Jurkat, Clone E6-1 (cell line): ENCODE measurements around the gene SYCE1.
"Not testable (repeated sequence)": the region's sequence is repeated elsewhere in the genome, so short reads cannot be mapped to it uniquely, and the experiment has no call there.

Source experiments
- DNase-seq: peaks from one replicate; pipeline ENCODE4 v3.0.0-alpha.2; 2011; ENCODE audit warnings: low read depth, low spot score
- H3K4me3 ChIP-seq: 2 replicates; pipeline ENCODE4 v1.5.1; 2011; ENCODE audit warnings: mild to moderate bottlenecking, low read length, control low read depth, moderate library complexity

Gene SYCE1

DNA sequence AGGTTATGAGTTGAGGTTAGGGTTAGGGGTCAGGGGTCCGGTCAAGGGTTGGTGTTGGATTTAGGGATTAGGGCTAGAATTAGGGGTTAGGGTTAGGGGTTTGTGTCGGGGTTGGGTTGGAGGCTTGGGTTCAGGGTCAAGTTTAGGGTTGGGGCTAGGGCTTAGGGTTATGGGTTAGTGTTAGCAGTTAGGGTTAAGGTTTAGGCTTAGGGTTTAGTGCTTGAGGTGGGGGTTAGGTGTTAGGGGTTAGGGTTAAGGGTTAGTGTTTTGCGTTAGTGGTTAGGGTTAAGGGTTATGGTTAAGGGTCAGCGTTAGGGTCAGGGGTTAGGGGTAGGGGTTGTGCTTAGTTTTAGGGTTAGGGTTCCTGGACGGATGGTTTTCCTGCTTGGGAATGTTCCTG lies 1.7 kb upstream of the SYCE1 start:
- H3K4me3 ChIP-seq: no peak overlapping the region
- DNase-seq: no peak

DNA sequence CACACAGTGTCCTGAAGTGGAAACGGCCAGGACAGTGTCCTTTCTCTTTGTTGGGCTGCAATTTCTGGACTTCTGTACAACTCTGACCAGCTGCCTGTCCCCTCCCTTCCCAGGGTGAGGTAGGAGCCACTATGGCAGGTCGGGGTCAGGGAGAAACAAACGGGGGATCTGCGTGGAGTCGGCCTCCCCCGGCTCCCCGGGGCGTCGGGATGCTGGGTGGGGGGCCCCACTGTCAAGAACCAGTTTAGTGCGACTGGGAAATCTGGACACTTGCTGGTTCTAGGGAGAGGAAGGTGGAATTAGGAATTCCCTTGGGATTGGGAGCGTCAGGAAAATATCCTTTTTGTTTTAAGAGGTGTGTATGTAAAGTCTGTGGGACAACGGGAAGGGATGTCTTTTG lies 567 bp downstream of the SYCE1 start:
- no peak overlapping the region for H3K4me3 ChIP-seq
- DNase-seq: no peak

DNA sequence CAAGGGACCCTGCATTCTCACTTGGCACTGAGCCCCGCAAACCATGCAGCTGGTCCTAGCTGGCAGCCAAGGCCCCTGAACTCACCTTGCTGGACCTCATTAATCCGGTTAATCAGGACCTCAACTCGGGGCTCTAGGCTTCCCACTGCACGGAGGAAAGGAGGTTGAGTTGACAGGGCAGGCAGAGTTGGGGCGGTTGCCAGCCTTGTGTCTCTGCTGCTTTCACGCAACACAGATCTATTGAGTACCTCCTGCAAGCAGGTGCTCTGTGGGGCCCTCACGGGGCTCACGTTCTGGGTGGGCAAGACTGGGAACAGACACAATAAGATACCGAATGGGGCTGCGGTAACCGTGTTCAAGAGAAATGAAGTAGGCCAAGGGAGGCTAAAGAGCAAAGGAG lies 6.2 kb downstream of the SYCE1 start:
- H3K4me3 ChIP-seq: no peak overlapping the region
- DNase-seq: no peak

DNA sequence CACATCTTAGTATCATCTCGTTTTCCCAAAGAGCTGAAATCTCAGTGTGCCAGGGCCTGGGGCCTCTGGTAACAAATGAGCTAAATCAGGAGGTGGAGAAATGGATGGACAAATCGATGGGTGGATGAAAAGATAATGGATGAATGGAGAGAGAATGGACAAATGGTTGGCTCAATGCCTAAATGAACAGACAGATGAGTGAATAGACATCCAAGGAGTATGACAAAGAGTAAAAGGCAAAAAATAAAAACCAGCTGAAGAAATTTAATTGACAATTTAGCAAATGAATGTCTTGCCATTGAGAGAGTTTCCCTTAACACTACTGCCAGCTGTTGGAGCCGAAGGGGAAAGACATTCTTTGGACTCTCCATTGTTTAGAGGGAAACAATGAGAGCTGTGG lies 8.0 kb downstream of the SYCE1 start:
- DNase-seq: no peak

DNA sequence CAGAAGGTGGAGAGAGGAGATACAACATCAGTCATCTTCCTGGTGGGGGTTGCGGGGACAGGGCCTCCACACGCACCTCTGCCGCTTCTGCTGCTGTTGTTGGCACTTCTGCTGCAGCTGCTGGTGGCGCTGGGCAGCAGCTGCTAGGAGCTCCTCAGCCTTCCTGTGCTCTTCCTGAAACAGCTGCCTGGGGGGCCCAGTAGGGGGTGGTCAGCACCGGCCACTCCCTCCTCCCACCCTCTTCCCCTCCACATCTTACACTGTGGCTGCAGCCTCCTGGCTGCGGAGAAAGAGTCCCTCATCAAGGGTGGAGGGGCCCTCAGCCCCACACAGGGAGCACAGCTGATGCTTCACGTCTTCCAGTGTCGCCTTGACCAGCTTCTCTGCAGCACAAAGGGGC lies 9.9 kb downstream of the SYCE1 start:
- H3K4me3 ChIP-seq: no peak overlapping the region
- DNase-seq: no peak

More for the DNA sequence above, 8.0 kb downstream of the SYCE1 start:
- H3K4me3 ChIP-seq: no peak overlapping the region

DNA sequence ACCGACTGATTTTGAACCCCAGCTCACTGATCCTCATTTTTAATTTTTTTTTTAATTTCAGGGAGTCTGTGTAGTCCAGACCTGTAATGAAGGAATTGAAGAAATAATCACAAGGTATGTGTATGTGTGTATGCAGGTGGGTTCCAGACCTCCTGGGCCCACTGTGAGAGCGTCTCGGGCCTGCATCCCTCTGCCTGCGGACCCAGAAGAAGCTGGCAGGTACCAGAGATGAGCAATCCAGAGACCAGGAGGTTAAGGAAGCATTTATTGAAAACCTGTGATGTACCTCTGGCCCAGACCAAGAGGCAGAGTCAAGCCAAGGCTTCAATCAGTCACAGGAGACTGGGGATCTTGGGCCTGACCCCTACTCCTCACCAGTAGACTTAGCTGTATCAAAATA lies 10.8 kb downstream of the SYCE1 start:
- no peak overlapping the region for H3K4me3 ChIP-seq
- DNase-seq: no peak

DNA sequence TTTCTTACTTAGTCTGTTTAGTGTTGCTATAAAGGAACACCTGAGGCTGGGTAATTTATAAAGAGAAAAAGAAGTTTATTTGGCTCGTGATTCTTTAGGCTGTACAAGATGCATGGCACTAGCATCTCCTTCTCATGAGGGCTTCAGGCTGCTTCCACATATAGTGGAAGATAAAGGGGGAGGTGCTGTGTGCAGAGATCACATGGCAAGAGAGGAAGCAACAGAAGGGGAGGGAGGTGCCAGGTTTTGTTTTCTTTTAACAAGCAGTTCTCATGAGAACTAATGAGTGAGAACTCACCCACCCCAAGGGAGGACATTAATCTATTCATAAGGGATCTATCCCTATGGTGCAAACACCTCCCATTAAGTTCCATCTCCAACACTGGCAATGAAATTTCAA lies 20.9 kb downstream of the SYCE1 start:
- no peak overlapping the region for H3K4me3 ChIP-seq
- DNase-seq: peak; percentile 37

DNA sequence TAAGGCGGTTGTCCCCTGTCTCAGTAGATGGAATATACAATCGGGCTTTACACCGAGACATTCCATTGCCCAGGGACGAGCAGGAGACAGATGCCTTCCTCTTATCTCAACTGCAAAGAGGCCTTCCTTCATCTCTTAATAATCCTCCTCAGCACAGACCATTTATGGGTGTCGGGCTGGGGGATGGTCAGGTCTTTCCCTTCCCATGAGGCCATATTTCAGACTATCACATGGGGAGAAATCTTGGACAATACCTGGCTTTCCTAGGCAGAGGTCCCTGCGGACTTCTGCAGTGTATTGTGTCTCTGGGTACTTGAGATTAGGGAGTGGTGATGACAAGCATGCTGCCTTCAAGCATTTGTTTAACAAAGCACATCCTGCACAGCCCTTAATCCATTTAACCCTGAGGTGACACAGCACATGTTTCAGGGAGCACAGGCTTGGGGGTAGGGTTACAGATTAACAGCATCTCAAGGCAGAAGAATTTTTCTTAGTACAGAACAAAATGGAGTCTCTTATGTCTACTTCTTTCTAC lies 23.9 kb downstream of the SYCE1 start:
- DNase-seq, H3K4me3 ChIP-seq: not testable (repeated sequence)

DNA sequence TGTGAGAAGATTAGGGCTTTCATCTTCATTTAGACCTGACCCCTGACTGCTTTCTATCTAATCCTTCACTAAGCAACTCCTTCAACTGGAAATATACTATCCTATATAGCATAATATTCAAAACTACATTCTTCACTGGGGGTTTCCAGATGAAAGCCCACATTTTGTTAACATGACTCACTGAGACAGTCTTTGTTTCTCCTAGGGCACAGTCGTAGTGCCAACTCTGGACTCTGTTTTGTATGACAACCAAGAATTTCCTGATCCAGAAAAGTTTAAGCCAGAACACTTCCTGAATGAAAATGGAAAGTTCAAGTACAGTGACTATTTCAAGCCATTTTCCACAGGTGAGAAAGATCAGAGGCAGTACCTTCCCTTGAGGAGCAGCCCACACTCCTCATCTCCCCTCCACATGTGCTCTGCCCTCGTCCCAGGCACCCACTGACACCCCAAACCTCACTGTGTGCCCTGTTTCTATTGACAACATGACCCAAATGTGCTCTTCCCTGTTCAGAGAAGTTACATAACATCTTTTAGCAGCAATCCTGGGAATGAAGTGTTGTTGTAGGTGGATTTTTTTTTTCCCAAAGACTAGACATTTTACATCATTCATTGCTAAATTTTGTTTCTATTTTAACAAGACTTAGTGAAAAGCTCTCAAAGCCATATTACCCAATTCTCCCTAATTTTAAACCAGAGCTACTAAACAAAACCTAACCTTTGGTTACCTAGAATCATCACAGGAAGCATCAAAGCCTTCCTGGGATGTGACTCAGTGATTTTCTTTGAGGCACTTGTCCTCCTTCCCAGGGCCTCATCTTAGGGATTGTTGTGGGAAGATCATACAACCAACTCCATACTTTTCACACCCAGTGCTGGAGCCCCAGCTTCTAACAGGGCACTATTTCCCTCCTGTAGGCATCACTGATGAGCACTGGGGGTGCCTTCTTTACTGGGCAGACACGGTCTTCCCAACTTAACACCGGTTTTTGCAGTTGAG lies 27.5 kb downstream of the SYCE1 start:
- no peak overlapping the region for H3K4me3 ChIP-seq
- no peak for DNase-seq

DNA sequence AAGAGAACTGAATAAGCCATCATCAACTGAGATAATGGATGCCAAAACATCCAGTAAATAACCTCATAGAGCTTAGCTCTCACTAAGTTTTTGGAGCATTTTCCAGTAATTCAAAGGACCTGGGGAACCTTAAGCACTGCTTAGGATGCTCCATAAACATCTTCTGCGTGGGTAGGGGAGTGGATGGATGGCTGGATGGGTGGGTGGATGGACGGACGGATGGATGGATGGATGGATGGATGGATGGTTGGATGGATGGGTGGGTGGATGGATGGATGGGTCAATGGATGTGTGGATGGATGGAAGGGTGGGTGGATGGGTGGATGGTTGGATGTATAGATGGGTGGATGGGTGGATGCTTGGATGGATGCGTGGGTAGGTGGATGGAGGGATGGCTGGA lies 29.2 kb downstream of the SYCE1 start:
- H3K4me3 ChIP-seq: no peak overlapping the region
- DNase-seq: no peak

DNA sequence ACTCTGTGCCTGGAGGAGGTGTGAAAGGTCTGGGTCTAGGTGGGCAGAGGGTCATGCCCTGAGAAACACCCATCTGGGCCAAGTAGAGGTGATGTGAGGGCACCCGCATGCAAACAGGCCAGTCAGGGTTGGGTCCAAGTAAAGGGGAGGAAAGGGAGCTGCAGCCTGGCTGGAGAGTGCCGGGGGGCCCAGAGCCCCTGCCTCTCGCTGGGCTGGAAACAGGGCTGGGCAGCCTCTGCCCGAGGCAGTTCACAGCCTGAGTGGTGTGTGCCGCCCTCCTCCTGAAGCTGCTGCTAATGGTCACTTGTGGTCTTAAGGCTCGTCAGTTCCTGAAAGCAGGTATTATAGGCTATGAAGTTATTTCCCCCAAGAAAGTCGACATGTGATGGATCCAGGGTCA lies 31.0 kb downstream of the SYCE1 start:
- no peak overlapping the region for H3K4me3 ChIP-seq
- no peak for DNase-seq

DNA sequence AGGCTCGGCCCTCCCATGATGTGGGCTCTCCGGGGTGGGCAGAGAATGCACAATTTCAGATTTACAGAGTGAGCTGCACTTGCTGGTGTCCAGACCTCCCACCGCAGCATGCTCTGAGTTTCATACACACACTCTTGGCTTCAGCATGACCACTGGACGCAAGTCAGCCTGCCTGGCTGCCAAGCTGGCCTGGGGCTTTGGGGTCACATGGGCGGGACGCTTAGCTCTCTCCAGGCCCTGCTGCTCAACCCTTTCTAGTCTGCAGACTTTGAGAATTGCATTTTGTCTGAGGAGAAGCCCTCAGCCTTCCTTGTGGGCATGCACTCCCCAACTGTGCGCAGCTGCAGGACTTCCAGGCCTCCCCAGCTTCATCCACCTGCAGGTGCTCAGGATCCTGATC lies 32.5 kb downstream of the SYCE1 start:
- no peak overlapping the region for H3K4me3 ChIP-seq
- no peak for DNase-seq

DNA sequence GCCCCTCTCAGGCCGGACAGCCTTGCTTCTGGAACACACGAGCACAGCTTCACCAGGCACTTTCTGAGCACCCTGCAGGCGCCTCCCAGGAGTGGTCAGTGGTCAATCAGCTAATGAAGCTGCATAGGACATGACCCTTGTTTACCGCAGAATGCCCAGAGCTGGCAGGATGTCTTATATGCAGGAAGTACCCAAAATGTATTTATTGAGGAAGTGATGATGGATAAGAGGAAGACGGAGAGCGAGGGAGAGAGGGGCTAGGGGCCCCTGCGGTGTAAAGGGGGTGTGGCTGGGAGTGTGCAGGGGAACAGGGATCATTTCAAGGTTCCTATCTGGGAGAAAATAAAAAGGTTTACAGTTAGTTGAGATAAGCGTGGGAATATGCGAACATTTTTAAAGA lies 34.9 kb downstream of the SYCE1 start:
- no peak overlapping the region for H3K4me3 ChIP-seq
- DNase-seq: no peak

DNA sequence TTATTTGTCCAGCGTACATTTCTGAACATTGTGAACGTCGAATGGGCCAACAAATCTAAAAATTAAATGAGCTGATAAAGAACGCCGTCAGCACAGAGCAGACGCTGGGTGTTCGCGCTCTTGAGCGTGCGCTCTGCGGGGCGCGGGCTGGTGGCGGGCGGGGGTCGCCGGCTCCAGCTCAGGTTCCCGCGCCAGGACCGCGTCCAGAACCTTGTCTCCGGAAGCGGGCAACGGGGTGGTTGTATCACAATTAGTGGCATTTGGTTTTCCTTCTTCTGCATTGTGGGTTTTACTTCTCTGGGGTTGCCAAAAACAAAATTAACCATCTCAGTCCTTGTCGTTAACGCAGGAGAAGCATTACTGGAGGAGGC lies 35.8 kb downstream of the SYCE1 start:
- DNase-seq: no peak
- peak overlapping the region; percentile 34 for H3K4me3 ChIP-seq

DNA sequence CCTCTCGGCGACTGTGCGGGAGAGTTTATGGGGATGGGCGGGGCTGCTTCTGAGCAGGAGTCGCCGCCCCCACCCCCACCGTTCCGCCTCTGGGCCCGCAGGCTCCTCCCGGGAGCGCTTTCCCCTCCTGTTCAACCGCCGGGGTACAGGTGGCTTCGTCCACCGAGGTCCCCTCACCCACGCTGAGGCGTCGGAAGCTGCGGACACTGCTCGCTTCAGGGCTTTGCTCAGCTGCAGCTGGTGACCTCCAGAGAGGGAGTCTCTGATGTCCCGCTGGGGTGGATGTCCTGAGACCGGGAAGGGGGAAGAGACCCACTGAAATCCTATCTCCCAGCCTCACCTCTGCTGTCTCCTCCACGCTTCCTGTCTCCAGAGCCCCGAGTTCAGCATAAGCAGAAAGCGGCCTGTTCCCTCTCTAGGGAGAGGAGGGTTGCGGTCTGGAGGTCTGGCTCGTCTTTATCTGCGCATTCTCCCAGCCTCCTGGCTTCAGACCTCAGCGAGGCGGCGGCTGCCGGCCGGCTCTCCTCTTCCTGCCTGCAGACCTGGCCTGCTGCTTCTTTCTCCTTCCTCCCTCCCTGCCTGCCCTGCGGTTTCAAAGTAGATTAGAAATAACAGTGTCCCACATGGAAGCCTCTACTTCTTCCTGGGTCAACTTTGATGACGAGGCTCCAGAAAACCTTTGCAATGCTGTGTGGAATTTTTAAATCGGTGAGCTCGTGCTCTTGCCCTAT lies 36.4 kb downstream of the SYCE1 start:
- DNase-seq: peak; percentile 45

DNA sequence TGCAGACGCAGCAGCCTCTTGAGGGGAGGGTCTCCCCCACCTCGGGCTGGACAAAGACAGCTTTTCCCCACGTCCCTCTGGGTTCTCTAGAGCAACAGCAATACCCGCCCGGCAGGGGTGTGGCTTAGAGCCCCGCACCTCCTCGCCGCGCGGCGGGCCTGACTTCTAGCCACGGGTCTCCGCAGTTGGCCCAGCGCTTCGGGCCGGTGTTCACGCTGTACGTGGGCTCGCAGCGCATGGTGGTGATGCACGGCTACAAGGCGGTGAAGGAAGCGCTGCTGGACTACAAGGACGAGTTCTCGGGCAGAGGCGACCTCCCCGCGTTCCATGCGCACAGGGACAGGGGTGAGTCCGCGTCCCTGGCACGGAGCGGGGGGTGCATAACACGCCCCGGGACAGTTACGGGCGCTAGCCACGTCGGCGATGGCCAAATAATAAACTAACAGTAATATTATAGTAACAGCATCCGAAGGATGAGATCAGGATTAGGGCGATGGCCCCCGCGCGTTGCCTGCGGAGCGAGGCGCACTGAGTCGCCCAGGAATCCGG lies 37.0 kb downstream of the SYCE1 start:
- no peak for DNase-seq
- H3K4me3 ChIP-seq: no peak overlapping the region; the same call in 1 of the 2 replicates

More for the DNA sequence above, 36.4 kb downstream of the SYCE1 start:
- peak overlapping the region; percentile 34 for H3K4me3 ChIP-seq

DNA sequence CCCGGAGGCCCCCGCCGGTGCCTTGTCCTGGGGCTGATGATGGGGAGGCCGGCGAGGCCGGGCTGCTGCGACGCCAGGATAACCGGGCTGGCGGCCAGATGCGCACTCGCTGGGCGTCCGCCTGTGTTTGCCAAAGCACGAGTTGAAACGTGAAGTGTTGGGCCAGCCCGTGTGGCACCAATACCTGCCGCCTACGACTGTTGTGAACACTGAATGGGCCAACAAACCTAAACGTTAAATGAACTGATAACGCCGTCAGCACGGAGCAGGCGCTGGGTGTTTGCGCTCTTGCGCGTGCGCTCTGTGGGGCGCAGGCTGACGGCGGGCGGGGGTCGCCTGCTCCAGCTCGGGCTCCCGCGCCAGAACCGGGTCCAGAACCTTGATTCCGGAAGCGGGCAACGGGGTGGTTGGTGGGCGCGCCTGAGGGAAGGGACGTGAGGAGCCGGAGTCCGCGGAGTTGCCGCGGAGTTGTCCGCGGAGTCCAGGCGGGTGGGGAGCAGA lies 37.6 kb downstream of the SYCE1 start:
- no peak for DNase-seq
- no peak overlapping the region for H3K4me3 ChIP-seq

DNA sequence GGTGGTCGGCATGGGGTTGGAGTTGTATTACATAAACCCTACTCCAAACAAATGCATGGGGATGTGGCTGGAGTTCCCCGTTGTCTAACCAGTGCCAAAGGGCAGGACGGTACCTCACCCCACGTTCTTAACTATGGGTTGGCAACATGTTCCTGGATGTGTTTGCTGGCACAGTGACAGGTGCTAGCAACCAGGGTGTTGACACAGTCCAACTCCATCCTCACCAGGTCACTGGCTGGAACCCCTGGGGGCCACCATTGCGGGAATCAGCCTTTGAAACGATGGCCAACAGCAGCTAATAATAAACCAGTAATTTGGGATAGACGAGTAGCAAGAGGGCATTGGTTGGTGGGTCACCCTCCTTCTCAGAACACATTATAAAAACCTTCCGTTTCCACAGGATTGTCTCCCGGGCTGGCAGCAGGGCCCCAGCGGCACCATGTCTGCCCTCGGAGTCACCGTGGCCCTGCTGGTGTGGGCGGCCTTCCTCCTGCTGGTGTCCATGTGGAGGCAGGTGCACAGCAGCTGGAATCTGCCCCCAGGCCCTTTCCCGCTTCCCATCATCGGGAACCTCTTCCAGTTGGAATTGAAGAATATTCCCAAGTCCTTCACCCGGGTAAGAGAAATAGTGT lies 38.3 kb downstream of the SYCE1 start, which contains the start of gene CYP2E1:
TSS of gene CYP2E1 (plus strand) at position 407 of the 632 bp plus-strand sequence. CDS start at position 440, 33 bp downstream.
- no peak for DNase-seq
- no peak within 1 kb of the TSS for H3K4me3 ChIP-seq

DNA sequence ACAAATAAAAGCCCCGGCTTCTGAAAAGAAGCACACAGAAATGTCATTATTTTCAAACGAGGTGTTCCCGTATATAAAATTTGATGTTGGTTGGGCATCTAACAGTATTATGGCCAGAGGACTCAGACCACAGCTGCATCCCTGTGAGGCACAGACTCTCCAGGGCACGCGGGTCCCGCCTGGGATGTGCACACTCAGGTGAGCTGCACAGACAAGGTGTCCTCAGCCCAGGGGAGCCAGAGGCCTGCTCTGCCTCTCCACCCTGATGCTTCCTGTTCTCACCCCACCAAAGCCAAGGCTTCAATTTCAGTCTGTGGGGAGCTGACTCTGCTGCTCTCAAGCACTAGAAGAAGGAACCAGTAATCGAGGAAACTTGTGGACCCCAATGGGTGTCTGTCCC lies 39.9 kb downstream of the SYCE1 start:
- no peak overlapping the region for H3K4me3 ChIP-seq

More for the DNA sequence above, 39.9 kb downstream of the SYCE1 start:
- no peak for DNase-seq
